GM06990 (cell line): ENCODE data around the gene EML3.
A peak's percentile ranks its signal among the peaks of the same experiment; 100 is the strongest.
"Not testable (repeated sequence)": the region's sequence is repeated elsewhere in the genome, so short reads cannot be mapped to it uniquely, and the experiment has no call there.

Experiments
- DNase-seq: peaks from one replicate; pipeline ENCODE4 v3.0.0-alpha.2; 2011; ENCODE audit not compliant: insufficient read length; ENCODE audit errors: extremely low read depth
- H3K27me3 ChIP-seq: replicated peaks from 2 replicates; pipeline ENCODE4 v1.6.0; 2011; ENCODE audit warnings: low read length; ENCODE audit not compliant: control insufficient read depth, insufficient read depth
- H3K36me3 ChIP-seq: 2 replicates; pipeline ENCODE4 v1.5.1; 2011; ENCODE audit warnings: low read length; ENCODE audit not compliant: control insufficient read depth, insufficient read depth
- H3K4me3 ChIP-seq: replicated peaks from 2 replicates; pipeline ENCODE4 v1.5.1; 2011; ENCODE audit warnings: low read depth, mild to moderate bottlenecking, control low read depth, low read length
- TF ChIP-seq, protein P1 (sequence below): IDR thresholded peaks from 2 replicates; pipeline ENCODE4 v1.5.1; 2011; ENCODE audit warnings: low read length, control low read depth, mild to moderate bottlenecking, inconsistent platforms; ENCODE audit not compliant: insufficient read depth, poor library complexity, severe bottlenecking

The EML3 gene

DNA sequence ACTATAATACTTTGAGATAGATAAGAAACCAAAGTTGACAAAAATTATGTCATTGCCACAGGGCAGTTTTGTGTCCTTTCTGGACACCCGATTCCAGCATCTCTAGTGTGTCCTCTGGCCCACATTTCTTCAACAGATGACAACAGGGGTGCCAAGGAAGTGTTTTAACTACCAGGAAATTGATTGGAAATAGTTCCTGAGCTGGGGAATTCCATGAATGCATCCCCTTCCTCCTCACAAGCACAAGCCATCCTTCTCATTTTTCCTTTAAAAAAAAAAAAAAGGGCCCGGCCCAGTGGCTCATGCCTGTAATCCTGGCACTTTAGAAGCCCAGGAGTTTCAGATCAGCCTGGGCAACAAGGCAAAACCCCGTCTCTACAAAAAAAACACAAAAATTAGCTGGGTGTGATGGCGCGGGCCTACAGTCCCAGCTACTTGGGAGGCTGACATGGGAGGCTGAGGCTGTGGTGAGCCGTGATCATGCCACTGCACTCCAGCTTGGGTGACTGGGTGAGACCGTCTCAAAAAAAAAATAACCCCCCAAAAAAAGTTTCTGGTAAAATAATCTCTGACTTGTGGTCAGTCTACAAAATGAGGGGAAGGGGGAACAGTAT is 10.0 kb upstream of the EML3 start:
- TF ChIP-seq, protein P1, sequence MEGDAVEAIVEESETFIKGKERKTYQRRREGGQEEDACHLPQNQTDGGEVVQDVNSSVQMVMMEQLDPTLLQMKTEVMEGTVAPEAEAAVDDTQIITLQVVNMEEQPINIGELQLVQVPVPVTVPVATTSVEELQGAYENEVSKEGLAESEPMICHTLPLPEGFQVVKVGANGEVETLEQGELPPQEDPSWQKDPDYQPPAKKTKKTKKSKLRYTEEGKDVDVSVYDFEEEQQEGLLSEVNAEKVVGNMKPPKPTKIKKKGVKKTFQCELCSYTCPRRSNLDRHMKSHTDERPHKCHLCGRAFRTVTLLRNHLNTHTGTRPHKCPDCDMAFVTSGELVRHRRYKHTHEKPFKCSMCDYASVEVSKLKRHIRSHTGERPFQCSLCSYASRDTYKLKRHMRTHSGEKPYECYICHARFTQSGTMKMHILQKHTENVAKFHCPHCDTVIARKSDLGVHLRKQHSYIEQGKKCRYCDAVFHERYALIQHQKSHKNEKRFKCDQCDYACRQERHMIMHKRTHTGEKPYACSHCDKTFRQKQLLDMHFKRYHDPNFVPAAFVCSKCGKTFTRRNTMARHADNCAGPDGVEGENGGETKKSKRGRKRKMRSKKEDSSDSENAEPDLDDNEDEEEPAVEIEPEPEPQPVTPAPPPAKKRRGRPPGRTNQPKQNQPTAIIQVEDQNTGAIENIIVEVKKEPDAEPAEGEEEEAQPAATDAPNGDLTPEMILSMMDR: no peak
- Histone ChIP-seq H3K27me3 (no peaks in the 10 kb centered on the region), H3K4me3 (no peak overlapping the region), H3K36me3 (peaks cover 16% of the 10 kb centered on the region)
- DNase-seq: no peak

DNA sequence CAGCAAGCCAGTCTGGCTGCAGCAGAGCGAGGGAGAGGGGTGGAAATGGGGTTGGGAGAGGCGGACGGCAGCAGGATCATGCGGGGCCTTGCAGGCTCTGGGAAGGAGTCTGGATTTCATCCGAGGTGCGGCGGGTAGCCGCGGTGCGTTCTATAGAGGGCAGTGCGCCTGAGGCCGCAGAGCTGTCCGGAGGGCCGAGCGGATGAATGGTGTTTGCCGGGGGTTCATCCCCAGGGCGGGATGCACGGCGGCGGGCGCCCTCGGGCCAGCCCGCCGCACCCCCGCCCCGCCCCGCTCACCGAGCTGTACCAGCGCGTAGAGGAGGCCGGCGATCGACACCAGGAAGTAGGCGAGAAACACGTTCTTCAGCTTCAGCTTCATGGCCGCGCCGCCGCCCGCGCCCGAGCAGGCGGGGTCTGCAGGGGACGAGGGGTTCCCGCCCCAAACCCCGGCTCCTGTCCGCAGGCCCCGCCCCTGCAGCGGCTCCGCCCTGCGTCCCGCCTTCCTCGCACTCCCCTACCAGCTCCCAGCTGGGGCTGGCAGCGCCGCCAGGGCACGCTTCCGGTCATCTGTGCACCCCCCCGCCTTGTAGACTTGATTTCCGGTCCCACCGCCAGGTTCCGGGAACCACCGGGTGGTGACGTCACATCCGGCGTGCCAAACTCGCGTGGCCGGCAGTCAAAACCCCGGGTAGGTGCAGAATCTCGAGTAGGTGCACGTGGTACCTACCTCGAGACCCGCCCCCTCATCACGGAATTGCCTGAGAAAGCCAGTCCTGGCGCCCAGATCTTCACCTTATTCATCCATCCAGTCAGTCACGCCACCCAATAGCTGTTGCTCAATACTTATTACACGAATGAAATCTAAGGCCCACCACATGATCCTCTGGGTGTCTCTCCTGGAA is 9.2 kb upstream of the EML3 start, which contains the start of gene B3GAT3:
Gene B3GAT3, minus strand, starts transcription at position 420 of the 904 bp plus-strand sequence. Its CDS starts 39 bp downstream, at position 381.
- Histone ChIP-seq H3K36me3 (peaks cover 13% of the 10 kb centered on the region), H3K4me3 (peak within 1 kb of the TSS; percentile 99), H3K27me3 (no peaks in the 10 kb centered on the region)
- TF ChIP-seq, protein P1: no peak
- peak; percentile 100 for DNase-seq

DNA sequence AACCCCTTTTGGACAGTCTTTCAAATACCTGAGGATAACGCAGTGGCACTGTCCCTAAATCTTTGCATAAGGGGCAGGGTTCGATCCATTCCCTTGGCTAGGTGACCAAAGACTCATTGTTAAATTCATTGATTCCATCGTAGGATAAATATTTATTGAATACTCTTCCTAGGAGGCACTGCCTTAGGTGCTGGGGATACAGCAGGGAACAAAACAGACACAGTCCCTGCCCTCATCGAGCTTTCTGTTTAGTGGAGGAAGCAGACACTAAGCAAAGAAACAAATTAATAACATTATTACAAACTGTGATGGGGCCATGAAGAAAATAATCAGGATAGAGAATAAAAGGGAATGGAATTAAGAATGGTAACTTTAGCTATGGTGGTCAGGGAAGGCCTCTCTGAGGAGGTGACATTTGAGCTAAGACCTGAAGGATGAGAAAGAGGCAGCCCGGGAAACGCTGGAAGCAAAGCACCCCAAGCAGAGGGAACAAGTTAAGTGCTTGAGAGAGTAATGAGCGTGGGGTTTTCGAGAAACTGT is 8.5 kb upstream of the EML3 start:
- no peak for DNase-seq
- Histone ChIP-seq H3K4me3 (peak overlapping the region; percentile 99), H3K27me3 (no peaks in the 10 kb centered on the region), H3K36me3 (peaks cover 11% of the 10 kb centered on the region)
- TF ChIP-seq, protein P1: no peak

DNA sequence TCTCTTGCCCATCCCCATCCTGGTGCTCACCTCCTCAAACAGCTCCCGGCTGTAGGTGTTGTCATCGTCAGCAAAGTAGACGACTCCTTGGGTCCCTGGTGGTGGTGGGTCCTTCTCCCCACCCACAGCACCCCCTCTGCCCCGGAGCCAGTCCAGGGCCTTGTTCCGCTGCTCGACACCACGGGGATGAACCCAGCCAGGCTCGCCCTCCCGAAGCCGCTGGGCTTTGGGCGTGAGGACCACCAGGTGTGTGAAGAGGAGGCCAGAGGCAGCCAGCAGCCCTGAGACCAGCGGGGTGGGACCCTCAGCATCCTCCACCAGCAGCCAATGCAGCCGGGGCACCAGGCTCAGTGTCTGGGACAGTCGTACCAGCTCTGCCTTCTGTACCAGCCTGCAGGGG is 4.4 kb upstream of the EML3 start:
- not testable (repeated sequence) for DNase-seq, H3K27me3 ChIP-seq, H3K4me3 ChIP-seq, H3K36me3 ChIP-seq

DNA sequence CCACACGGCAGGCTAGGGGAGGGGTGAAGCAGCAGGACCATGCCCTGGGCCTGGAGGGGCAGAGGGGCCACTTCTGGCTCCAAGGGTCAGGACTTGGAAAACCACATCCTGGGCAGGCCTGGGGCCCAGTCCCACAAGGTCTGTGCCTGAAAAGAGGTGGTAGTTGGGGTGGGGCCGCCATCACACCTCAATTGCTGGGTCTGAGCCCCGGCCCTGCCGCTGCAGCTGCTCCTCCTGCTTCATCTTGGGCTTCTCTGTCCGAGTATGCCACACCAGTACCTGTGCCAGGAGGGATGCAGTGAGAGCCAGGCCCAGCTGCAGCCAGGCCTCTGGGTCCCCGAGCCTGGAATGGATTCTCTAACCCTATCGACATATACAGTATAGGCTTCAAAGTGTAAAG is 2.9 kb upstream of the EML3 start:
- H3K36me3 ChIP-seq: peaks cover 7% of the 10 kb centered on the region
- H3K4me3 ChIP-seq: no peak overlapping the region
- no peaks in the 10 kb centered on the region for H3K27me3 ChIP-seq
- TF ChIP-seq, protein P1: no peak
- DNase-seq: no peak

DNA sequence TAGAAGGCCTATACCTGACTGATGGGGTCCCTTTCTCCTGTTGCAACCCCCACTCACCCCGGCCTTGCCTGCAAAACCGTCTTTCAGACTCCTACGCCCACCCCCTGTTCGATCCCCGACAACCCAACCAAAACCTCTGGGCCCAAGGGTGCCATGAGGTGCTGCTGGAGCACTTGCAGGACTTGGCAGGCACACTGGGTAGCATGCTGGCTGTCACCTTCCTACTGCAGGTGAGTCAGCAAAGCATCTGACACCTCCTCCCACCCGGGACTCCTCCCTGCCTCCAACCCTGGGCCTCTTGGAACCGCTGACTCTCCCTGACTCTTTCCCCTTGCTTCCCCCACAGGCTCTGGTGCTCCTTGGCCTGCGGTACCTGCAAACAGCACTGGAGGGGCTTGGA is 1.7 kb upstream of the EML3 start:
- Histone ChIP-seq H3K4me3 (no peak overlapping the region), H3K27me3 (no peaks in the 10 kb centered on the region), H3K36me3 (peaks cover 7% of the 10 kb centered on the region)
- TF ChIP-seq, protein P1: no peak
- no peak for DNase-seq
